KMS-11 (cell line): ENCODE measurements around the gene DLG5.

Experiments
- H2AFZ ChIP-seq: fragments of 200-600 bp; sonication (generic); 2 replicates; pipeline ENCODE4 v1.6.1; 2016; ENCODE audit warnings: antibody characterized with exemption, mixed run types, low read depth
- H3K27ac ChIP-seq: fragments of 200-600 bp; sonication (generic); 2 replicates; pipeline ENCODE4 v1.6.1; 2016; ENCODE audit warnings: mild to moderate bottlenecking, mixed run types
- H3K27me3 ChIP-seq: fragments of 200-600 bp; sonication (generic); 2 replicates; pipeline ENCODE4 v1.6.1; 2017; ENCODE audit warnings: mild to moderate bottlenecking, low read depth, mixed run types, moderate library complexity; ENCODE audit not compliant: insufficient read depth
- H3K36me3 ChIP-seq: fragments of 200-600 bp; sonication (generic); 2 replicates; pipeline ENCODE4 v1.6.1; 2017; ENCODE audit warnings: mild to moderate bottlenecking, mixed run types; ENCODE audit not compliant: insufficient read depth
- H3K4me1 ChIP-seq: fragments of 200-600 bp; sonication (generic); 2 replicates; pipeline ENCODE4 v1.6.1; 2016; ENCODE audit warnings: mild to moderate bottlenecking, low read depth, mixed run types; ENCODE audit not compliant: poor library complexity, severe bottlenecking
- H3K4me2 ChIP-seq: fragments of 200-600 bp; sonication (generic); 2 replicates; pipeline ENCODE4 v1.7.0; 2016; ENCODE audit warnings: mild to moderate bottlenecking, mixed run types
- H3K4me3 ChIP-seq: fragments of 200-600 bp; sonication (generic); IDR thresholded peaks from 2 replicates; pipeline ENCODE4 v1.6.1; 2017; ENCODE audit warnings: low read depth, low read length, mixed read lengths; ENCODE audit not compliant: insufficient read depth
- H3K79me2 ChIP-seq: fragments of 200-600 bp; sonication (generic); 2 replicates; pipeline ENCODE4 v1.6.1; 2016; ENCODE audit warnings: low read depth, mixed run types; ENCODE audit not compliant: insufficient read depth
- H3K9ac ChIP-seq: fragments of 200-600 bp; sonication (generic); 2 replicates; pipeline ENCODE4 v1.6.1; 2016; ENCODE audit warnings: mild to moderate bottlenecking, mixed run types
- H4K20me1 ChIP-seq: fragments of 200-600 bp; sonication (generic); 2 replicates; pipeline ENCODE4 v1.6.1; 2016; ENCODE audit warnings: mild to moderate bottlenecking, mixed run types; ENCODE audit not compliant: insufficient read depth
- CTCF ChIP-seq: fragments of 200-600 bp; sonication (generic); conservative IDR thresholded peaks from 2 replicates; pipeline ENCODE4 v1.6.1; 2017; ENCODE audit warnings: low read depth, mild to moderate bottlenecking, antibody characterized with exemption, low read length, moderate library complexity, mixed read lengths

Gene DLG5

GRCh38 chr10:77833792-77834191, 92.8 kb downstream of the DLG5 start:
- Histone ChIP-seq H4K20me1 (no peaks in the 10 kb centered on the region), H3K4me1 (peaks cover 23% of the 10 kb centered on the region), H3K4me2 (no peak overlapping the region), H3K27me3 (no peaks in the 10 kb centered on the region), H3K9ac (no peak overlapping the region), H2AFZ (no peak overlapping the region), H3K79me2 (no peaks in the 10 kb centered on the region), H3K36me3 (no peaks in the 10 kb centered on the region), H3K27ac (no peak overlapping the region), H3K4me3 (no peak overlapping the region)
- TF ChIP-seq CTCF, result no peak

- no peak overlapping the region for H3K9ac ChIP-seq
- no peak for TF ChIP-seq CTCF
- no peak overlapping the region for H3K4me2 ChIP-seq
- H3K4me3 ChIP-seq, result no peak overlapping the region
- no peak overlapping the region for H2AFZ ChIP-seq
- peaks cover 23% of the 10 kb centered on the region for H3K4me1 ChIP-seq
- no peaks in the 10 kb centered on the region for H3K79me2 ChIP-seq
- H4K20me1 ChIP-seq, result no peaks in the 10 kb centered on the region
- H3K36me3 ChIP-seq, result no peaks in the 10 kb centered on the region
- H3K27ac ChIP-seq, result no peak overlapping the region
- H3K27me3 ChIP-seq, result no peaks in the 10 kb centered on the region
These were observed 93.3 kb downstream of the DLG5 start for GRCh38 chr10:77833225-77833624.

GRCh38 chr10:77832238-77832637, 94.3 kb downstream of the DLG5 start:
- Histone ChIP-seq H3K4me3 (no peak overlapping the region), H3K27ac (no peak overlapping the region), H3K9ac (no peak overlapping the region), H3K4me2 (no peak overlapping the region), H3K4me1 (peaks cover 22% of the 10 kb centered on the region), H2AFZ (no peak overlapping the region), H3K79me2 (no peaks in the 10 kb centered on the region), H4K20me1 (no peaks in the 10 kb centered on the region), H3K27me3 (no peaks in the 10 kb centered on the region), H3K36me3 (no peaks in the 10 kb centered on the region)
- no peak for TF ChIP-seq CTCF

GRCh38 chr10:77829356-77829755, 97.2 kb downstream of the DLG5 start:
- Histone ChIP-seq H3K9ac (no peak overlapping the region), H3K4me2 (no peak overlapping the region), H3K4me1 (peaks cover 7% of the 10 kb centered on the region), H3K4me3 (no peak overlapping the region), H2AFZ (no peak overlapping the region), H3K79me2 (no peaks in the 10 kb centered on the region), H3K27ac (no peak overlapping the region), H4K20me1 (no peaks in the 10 kb centered on the region), H3K36me3 (no peaks in the 10 kb centered on the region), H3K27me3 (no peaks in the 10 kb centered on the region)
- TF ChIP-seq CTCF, result no peak
